Right ventricle myocardium inferior (tissue), 1 donor: ENCODE results near the gene CUX1. TPM values are rescaled to one million over a fixed set of nuclear protein-coding genes. Genes with fewer than 3 reads are reported as not detected.

ENCODE experiments used
- ATAC-seq: fragments of 200-7000 bp; cut with Tn5 transposase; one replicate; pipeline ENCODE4 v1.9.1; 2020; ENCODE audit warnings: mild to moderate bottlenecking, moderate library complexity
- DNase-seq: peaks from one replicate; pipeline ENCODE4 v3.0.0; 2021; ENCODE audit errors: missing footprints
- intact Hi-C: fragments of 100-400 bp; cut with DNase I; formaldehyde crosslinking; loops from one replicate; pipeline ENCODE4 v1.11.0; 2022
- total RNA-seq: library from RNA; stranded (reverse); fragmentation: NEBNext Ultra II Directional; extraction: Animal tissue kit (Norgen Biotek cat#: 25700); gene quantifications from one replicate; pipeline ENCODE4 v1.2.1, GENCODE V29; 2021
- donor health status: DM: no; HTN: yes; CAD: no; lungs with severe emphysema.

The CUX1 gene
- total RNA-seq, 1 donor from 2014 or later = 107 TPM

- intact Hi-C loops = no loop called here
- DNase-seq (no peak), ATAC-seq (no peak)
These were observed 258.2 kb downstream of the CUX1 start for GRCh38 chr7:102075553-102076135.

DNA sequence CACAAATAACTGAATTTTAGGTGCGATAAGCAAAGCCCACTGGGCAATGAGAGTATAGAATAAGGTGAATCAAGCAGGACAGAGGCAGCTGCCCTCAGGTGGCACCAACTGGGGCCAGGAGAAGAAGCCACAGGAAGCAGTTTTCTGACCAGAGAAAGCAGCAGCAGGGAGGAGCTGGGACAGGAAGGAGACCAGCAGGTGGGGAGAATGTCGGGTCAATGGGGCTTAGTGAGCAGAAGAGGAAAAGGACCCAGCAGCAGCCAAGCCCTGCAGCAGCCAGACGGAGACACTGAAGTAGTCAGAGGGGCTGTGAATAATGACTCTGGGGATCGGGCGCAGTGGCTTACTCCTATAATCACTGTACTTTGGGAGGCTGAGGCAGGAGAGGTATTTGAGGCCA lies 259.7 kb downstream of the CUX1 start:
- ATAC-seq (no peak), DNase-seq (no peak)
- intact Hi-C loops = no loop called here

- ATAC-seq (no peak), DNase-seq (no peak)
- intact Hi-C loops = no loop called here
These were observed 262.0 kb downstream of the CUX1 start for GRCh38 chr7:102079140-102080018.

DNA sequence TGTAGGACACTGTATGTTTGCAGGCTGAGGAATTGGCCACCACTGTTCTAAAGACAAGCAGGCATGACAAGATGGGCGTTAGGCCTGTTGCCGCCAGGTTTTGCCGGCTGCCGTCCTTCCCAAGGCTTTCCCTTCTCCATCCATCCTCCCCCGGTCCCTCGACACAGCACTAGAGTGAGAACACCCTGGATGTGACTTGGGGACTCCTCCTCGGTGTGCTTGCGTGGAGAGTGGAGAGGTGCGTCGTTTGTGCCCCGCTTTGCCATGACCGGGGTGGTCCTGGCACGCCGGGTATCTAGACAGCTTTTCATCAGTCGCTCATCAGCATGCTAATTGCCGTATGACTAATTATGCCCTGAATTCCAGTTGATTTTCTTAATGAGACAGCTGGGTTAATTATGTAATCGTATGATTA lies 262.6 kb downstream of the CUX1 start:
- DNase-seq = no peak
- no peak for ATAC-seq
- intact Hi-C loops = no loop called here

- DNase-seq (no peak), ATAC-seq (no peak)
- intact Hi-C loops = no loop called here
These were observed 263.2 kb downstream of the CUX1 start for GRCh38 chr7:102080434-102081243.

DNA sequence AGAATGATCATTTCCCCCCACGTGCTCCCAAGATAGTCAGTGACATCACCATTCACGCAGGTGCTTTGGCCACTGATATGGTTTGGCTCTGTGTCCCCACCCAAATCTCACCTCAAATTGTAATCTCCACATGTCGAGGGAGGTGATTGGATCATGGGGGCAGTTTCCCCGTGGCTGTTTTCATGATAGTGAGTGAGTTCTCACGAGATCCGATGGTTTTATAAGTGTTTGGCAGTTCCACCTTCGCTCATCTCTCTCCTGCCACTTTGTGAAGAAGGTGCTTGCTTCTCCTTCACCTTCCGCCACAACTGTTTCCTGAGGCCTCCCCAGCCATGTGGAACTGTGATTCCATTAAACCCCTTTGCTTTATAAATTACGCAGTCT lies 263.8 kb downstream of the CUX1 start:
- intact Hi-C loops = no loop called here
- DNase-seq (no peak), ATAC-seq (no peak)

DNA sequence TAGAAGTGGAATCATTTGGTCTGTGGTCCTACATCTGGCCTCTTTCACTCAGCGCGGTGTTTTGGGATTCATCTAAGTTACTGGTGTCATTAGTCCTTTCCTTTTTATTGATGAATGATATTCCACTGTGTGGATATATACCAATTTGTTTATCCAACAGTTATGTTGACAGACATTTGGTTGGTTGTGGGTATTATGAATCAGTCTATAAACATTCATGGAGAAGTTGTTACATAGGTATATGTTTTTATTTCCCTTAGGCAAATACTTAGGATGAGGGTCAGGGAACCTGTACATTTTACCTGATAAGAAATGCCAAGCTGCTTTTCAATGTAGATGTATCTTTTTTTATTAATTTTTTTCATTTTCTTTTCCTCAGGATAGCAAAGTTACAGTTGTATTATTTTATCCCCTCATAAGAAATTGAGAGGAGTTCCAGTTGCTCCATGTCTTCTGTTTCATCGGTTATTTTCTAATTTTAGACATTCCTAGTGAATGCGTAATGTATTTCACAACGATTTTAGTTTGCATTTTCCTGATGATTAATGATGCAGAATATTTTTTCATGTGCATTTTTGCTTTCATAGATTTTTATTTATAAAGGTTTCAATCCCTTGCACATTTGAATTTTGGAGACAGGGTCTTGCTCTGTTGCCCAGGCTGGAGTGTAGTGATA lies 265.4 kb downstream of the CUX1 start:
- no peak for ATAC-seq
- intact Hi-C loops = no loop called here
- no peak for DNase-seq

DNA sequence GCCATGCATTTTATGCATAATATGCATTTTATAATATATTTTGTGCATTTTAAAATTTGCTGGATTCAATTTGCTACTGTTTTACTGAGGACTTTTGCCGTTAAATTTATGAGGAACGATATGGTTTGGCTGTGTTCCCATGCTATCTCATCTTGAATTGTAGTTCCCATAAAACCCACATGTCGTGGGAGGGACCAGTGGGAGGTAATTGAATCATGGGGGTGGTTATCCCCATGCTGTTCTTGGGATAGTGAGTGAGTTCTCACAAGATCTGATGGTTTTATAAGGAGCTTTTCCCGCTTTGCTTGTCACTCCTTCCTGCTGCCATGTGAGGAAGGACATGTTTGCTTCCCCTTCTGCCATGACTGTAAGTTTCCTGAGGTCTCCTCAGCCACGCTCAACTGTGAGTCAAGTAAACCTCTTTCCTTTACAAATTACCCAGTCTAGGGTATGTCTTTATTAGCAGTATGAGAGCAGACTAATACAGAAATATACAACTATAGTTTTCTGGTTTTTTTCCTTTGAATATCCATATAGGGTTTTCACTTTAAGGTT lies 267.9 kb downstream of the CUX1 start:
- intact Hi-C loops = no loop called here
- DNase-seq (no peak), ATAC-seq (no peak)

GRCh38 chr7:102089175-102090098 lies 272.0 kb downstream of the CUX1 start:
- intact Hi-C loops = no loop called here
- ATAC-seq = no peak
- no peak for DNase-seq

DNA sequence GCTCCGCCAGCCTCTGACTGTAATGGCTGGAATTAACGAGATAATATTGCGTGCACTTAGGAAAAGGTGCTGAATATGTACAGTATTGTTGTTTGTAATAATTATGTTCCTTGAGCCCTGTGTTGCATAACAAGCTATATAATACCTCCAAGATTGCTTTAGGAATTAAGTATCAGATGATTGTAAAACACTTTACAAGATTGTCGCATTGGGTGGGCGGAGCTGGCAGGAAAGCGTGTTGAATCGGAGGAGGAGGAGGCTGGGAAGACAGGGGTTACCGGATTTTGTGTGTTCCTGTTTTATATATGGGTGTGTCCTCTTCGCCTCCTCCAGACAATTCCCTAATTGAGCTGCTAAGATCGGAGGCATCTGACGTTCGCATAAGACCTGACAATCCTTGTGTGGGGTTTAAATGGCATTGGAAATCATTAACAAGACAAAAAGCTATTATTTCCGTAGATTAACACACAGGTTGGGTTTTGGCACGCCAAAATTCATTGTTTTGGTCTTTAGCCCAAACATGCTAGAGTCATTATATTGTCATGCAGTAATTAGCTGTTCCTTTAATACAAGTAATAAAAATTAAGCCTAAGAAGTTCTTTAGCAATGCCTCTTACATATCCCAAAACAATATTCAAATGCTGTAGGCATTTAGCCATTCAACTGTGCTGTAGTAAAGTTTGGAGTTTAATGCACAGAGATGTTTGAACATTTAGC lies 276.3 kb downstream of the CUX1 start:
- ATAC-seq = no peak
- intact Hi-C loops = no loop called here
- DNase-seq = no peak

GRCh38 chr7:102094316-102094650 lies 276.9 kb downstream of the CUX1 start:
- DNase-seq (no peak), ATAC-seq (no peak)
- intact Hi-C loops = no loop called here

GRCh38 chr7:102095321-102096011 lies 278.0 kb downstream of the CUX1 start:
- ATAC-seq (no peak), DNase-seq (no peak)
- intact Hi-C loops = no loop called here

- DNase-seq = no peak
- intact Hi-C loops = no loop called here
- no peak for ATAC-seq
These were observed 278.5 kb downstream of the CUX1 start for GRCh38 chr7:102096012-102096332.

DNA sequence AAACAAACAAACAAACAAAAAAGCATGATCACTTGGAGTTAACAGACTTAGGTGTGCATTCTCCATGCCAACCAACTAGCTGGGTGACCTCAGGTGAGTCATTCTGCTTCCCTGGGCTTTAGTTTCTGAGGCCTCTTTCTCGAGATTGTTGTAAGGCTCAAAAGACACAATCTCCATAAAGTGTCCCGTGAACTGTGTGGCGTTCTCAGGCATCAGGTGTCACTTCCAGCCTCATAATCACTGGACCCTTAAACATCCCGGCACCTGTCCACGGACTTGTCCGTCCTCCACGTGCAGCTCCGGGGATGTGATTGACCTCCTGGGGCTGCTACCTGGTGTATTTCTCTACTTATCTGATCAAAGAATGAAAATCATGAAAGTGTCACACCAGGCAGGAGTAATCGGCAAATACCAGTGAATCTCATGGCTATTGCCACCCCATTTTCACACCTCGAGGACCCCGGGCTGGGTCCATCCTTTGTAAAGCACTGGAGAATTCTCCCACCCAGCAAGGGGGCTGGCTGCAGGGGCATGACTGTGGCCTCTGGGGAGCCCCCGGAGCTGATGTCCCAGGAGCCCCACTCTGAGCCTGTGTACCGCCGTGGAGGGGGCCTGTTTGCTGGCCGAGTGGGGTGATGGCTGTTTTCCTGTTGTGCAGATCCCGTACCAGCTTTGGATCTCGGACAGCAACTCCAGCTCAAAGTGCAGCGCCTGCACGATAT lies 279.4 kb downstream of the CUX1 start:
- intact Hi-C loops = no loop called here
- ATAC-seq = no peak

DNA sequence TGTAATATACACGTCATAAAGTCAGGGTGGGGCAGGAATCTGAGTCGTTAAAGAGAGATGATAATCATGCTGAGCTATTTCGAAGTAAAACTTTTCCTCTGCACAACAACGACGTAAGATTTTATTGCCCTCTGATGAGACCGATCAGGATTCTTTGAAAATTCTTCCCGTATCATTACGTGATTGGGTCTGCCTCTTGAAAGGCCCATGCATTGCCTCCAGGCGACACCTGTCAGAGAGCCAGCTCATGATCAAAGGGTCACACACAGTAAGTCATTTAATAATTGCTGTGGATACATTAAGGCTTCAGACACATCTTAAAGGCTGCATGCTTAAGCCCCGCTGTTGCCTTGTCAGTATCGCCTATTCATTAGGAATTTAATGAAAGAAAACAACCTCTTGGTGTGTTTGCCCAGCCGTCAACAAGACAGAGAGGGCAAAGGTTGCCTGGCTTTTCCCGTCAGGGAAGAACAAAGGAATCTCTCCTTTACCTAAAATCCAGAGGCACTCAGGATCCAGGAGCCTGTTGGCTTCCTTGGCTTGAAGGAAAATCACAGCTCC lies 280.3 kb downstream of the CUX1 start:
- intact Hi-C loops = no loop called here
- DNase-seq (no peak), ATAC-seq (no peak)

More for the DNA sequence above, 279.4 kb downstream of the CUX1 start:
- DNase-seq = no peak

GRCh38 chr7:102098986-102099385 lies 281.6 kb downstream of the CUX1 start:
- ATAC-seq (no peak), DNase-seq (no peak)
- intact Hi-C loops = no loop called here
